DND-41 (cell line): ENCODE measurements around the gene FOXP1.

ENCODE experiments used
- ATAC-seq: fragments of 200-7000 bp; cut with Tn5 transposase; 3 replicates; pipeline ENCODE4 v1.9.1; 2021; ENCODE audit warnings: low read depth; ENCODE audit not compliant: insufficient read depth
- DNase-seq: peaks from one replicate; pipeline ENCODE4 v3.0.0-alpha.2; 2020
- H2AFZ ChIP-seq: 2 replicates; pipeline ENCODE4 v1.6.0; 2012; ENCODE audit warnings: low read depth, low read length
- H3K27ac ChIP-seq: 2 replicates; pipeline ENCODE4 v1.5.1; 2012; ENCODE audit warnings: low read length, inconsistent platforms
- H3K27me3 ChIP-seq: fragments of 200-600 bp; sonication (generic); 2 replicates; pipeline ENCODE4 v1.6.0; 2012; ENCODE audit warnings: low read length, mild to moderate bottlenecking, inconsistent platforms; ENCODE audit not compliant: insufficient read depth, poor library complexity
- H3K36me3 ChIP-seq: 2 replicates; pipeline ENCODE4 v1.5.1; 2012; ENCODE audit warnings: low read length, inconsistent platforms; ENCODE audit not compliant: insufficient read depth
- H3K4me1 ChIP-seq: 2 replicates; pipeline ENCODE4 v1.5.1; 2012; ENCODE audit warnings: mild to moderate bottlenecking, low read length; ENCODE audit not compliant: insufficient read depth
- H3K4me2 ChIP-seq: 2 replicates; pipeline ENCODE4 v1.6.0; 2012; ENCODE audit warnings: mild to moderate bottlenecking, moderate library complexity, low read length, inconsistent platforms; ENCODE audit not compliant: insufficient read depth
- H3K4me3 ChIP-seq, 2 experiments: fragments of 200-600 bp in 1 of 2; shearing (Covaris generic) in 1 of 2; 2 replicates each; pipeline ENCODE4 v1.5.1; 2012 to 2016; ENCODE audit warnings: inconsistent platforms in 2 of 2, low read length in 2 of 2, mild to moderate bottlenecking in 2 of 2, low read depth in 1 of 2, moderate library complexity in 1 of 2
- H3K79me2 ChIP-seq: 2 replicates; pipeline ENCODE4 v1.6.0; 2012; ENCODE audit warnings: low read length, inconsistent platforms; ENCODE audit not compliant: insufficient read depth
- H3K9ac ChIP-seq: 2 replicates; pipeline ENCODE4 v1.6.0; 2012; ENCODE audit warnings: low read depth, mild to moderate bottlenecking, inconsistent platforms, low read length, moderate library complexity
- H3K9me3 ChIP-seq: 2 replicates; pipeline ENCODE4 v1.5.1; 2012; ENCODE audit warnings: low read length, moderate library complexity, mild to moderate bottlenecking, inconsistent platforms; ENCODE audit not compliant: insufficient read depth, severe bottlenecking
- H4K20me1 ChIP-seq: 2 replicates; pipeline ENCODE4 v1.6.0; 2012; ENCODE audit warnings: low read length; ENCODE audit not compliant: insufficient read depth
- CTCF ChIP-seq: IDR thresholded peaks from 2 replicates; pipeline ENCODE4 v1.5.1; 2012; ENCODE audit warnings: borderline replicate concordance, low read length, moderate library complexity, mild to moderate bottlenecking; ENCODE audit not compliant: poor library complexity, severe bottlenecking; ENCODE audit errors: extremely low read depth
- EZH2 ChIP-seq: IDR thresholded peaks from 3 replicates; pipeline ENCODE4 v1.6.1; 2012; ENCODE audit warnings: borderline replicate concordance, low read depth, mild to moderate bottlenecking, moderate library complexity, low read length, inconsistent platforms; ENCODE audit not compliant: severe bottlenecking

Gene FOXP1

DNA sequence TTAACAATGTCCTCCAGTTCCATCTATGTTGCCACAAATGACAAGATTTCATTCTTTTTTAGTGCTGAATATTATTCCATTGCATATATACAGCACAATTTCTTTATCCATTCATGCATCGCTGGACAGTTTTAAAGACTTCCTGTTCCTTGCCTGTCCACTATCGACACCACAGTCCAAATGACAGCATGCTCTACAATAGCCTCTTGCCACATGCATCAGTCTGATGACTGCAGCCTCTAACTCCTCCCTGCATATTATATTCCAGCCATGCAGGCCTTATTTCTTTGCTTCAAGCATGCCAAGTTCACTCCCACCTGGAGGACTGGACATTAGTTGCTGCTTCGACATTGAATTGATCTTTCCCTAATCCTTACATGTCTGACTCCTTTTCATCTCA lies 306.2 kb downstream of the FOXP1 start:
- Histone ChIP-seq H3K4me2 (no peak overlapping the region), H3K27ac (no peak overlapping the region), H3K36me3 (no peaks in the 10 kb centered on the region), H2AFZ (no peak overlapping the region), H3K4me1 (no peaks in the 10 kb centered on the region), H4K20me1 (peaks cover 3% of the 10 kb centered on the region; the same call in 1 of the 2 replicates), H3K9me3 (no peaks in the 10 kb centered on the region), H3K27me3 (no peaks in the 10 kb centered on the region), H3K4me3 (no peak overlapping the region), H3K9ac (no peak overlapping the region), H3K79me2 (peaks cover 3% of the 10 kb centered on the region; the same call in 1 of the 2 replicates)
- DNase-seq: no peak
- TF ChIP-seq EZH2 (no peak), CTCF (no peak)
- no peak for ATAC-seq

- Histone ChIP-seq H3K9me3 (no peaks in the 10 kb centered on the region), H4K20me1 (peaks cover 3% of the 10 kb centered on the region; the same call in 1 of the 2 replicates), H2AFZ (no peak overlapping the region), H3K4me2 (no peak overlapping the region), H3K4me3 (no peak overlapping the region), H3K27ac (no peak overlapping the region), H3K79me2 (peaks cover 3% of the 10 kb centered on the region; the same call in 1 of the 2 replicates), H3K36me3 (no peaks in the 10 kb centered on the region), H3K4me1 (no peaks in the 10 kb centered on the region), H3K9ac (no peak overlapping the region), H3K27me3 (no peaks in the 10 kb centered on the region)
- DNase-seq (no peak), ATAC-seq (no peak)
- no peak for TF ChIP-seq CTCF
These were observed 307.0 kb downstream of the FOXP1 start for GRCh38 chr3:71276531-71276930.

GRCh38 chr3:71273453-71273852 lies 310.1 kb downstream of the FOXP1 start:
- Histone ChIP-seq H3K36me3 (no peaks in the 10 kb centered on the region), H3K9ac (no peak overlapping the region), H3K9me3 (no peaks in the 10 kb centered on the region), H3K4me2 (no peak overlapping the region), H3K4me3 (no peak overlapping the region), H3K27ac (no peak overlapping the region), H2AFZ (no peak overlapping the region), H4K20me1 (peaks cover 3% of the 10 kb centered on the region), H3K4me1 (no peaks in the 10 kb centered on the region), H3K27me3 (no peaks in the 10 kb centered on the region), H3K79me2 (no peaks in the 10 kb centered on the region)
- no peak for DNase-seq
- no peak for ATAC-seq
- no peak for TF ChIP-seq CTCF
- TF ChIP-seq EZH2: no peak

GRCh38 chr3:71271596-71271995 lies 311.9 kb downstream of the FOXP1 start:
- Histone ChIP-seq H3K36me3 (no peaks in the 10 kb centered on the region), H2AFZ (no peak overlapping the region), H3K4me3 (no peak overlapping the region), H3K9ac (no peak overlapping the region), H3K4me2 (no peak overlapping the region), H3K27me3 (no peaks in the 10 kb centered on the region), H3K9me3 (no peaks in the 10 kb centered on the region), H3K79me2 (no peaks in the 10 kb centered on the region), H3K27ac (no peak overlapping the region), H4K20me1 (no peaks in the 10 kb centered on the region; the same call in 1 of the 2 replicates), H3K4me1 (no peaks in the 10 kb centered on the region)
- DNase-seq (no peak), ATAC-seq (no peak)
- no peak for TF ChIP-seq CTCF
- no peak for TF ChIP-seq EZH2
